PFSK-1 (cell line): ENCODE results near the gene SVIL.

ENCODE experiments used
- FOXP2 ChIP-seq: optimal IDR thresholded peaks from 2 replicates; pipeline ENCODE3; 2011; ENCODE audit warnings: borderline replicate concordance, control low read depth, inconsistent platforms; ENCODE audit not compliant: insufficient read depth; ENCODE audit errors: extremely low read length, extremely low read depth
- POLR2AphosphoS5 ChIP-seq: IDR thresholded peaks from 2 replicates; pipeline ENCODE4 v1.6.1; 2012; ENCODE audit warnings: low read depth, mild to moderate bottlenecking, control low read depth, low read length, moderate library complexity
- SIN3A ChIP-seq: IDR thresholded peaks from 2 replicates; pipeline ENCODE4 v1.6.1; 2012; ENCODE audit warnings: mild to moderate bottlenecking, low read length, moderate library complexity, borderline replicate concordance; ENCODE audit not compliant: insufficient read depth
- TAF1 ChIP-seq: IDR thresholded peaks from 2 replicates; pipeline ENCODE4 v1.6.1; 2012; ENCODE audit warnings: low read length, control low read depth, borderline replicate concordance; ENCODE audit not compliant: insufficient read depth
- TF ChIP-seq, protein P1 (sequence below), 2 experiments: IDR thresholded peaks; 2 replicates each; pipeline versions ENCODE4 v1.6.1 to v1.8.0; 2011 to 2012; ENCODE audit warnings: low read depth in 2 of 2, low read length in 2 of 2, control low read depth in 1 of 2, inconsistent platforms in 1 of 2, mild to moderate bottlenecking in 1 of 2, moderate library complexity in 1 of 2; ENCODE audit not compliant: insufficient read depth in 1 of 2

Gene SVIL

GRCh38 chr10:29512425-29512974, 122.3 kb downstream of the SVIL start:
- TF ChIP-seq TAF1 (no peak), POLR2AphosphoS5 (no peak), SIN3A (no peak), FOXP2 (no peak)
- TF ChIP-seq, protein P1, sequence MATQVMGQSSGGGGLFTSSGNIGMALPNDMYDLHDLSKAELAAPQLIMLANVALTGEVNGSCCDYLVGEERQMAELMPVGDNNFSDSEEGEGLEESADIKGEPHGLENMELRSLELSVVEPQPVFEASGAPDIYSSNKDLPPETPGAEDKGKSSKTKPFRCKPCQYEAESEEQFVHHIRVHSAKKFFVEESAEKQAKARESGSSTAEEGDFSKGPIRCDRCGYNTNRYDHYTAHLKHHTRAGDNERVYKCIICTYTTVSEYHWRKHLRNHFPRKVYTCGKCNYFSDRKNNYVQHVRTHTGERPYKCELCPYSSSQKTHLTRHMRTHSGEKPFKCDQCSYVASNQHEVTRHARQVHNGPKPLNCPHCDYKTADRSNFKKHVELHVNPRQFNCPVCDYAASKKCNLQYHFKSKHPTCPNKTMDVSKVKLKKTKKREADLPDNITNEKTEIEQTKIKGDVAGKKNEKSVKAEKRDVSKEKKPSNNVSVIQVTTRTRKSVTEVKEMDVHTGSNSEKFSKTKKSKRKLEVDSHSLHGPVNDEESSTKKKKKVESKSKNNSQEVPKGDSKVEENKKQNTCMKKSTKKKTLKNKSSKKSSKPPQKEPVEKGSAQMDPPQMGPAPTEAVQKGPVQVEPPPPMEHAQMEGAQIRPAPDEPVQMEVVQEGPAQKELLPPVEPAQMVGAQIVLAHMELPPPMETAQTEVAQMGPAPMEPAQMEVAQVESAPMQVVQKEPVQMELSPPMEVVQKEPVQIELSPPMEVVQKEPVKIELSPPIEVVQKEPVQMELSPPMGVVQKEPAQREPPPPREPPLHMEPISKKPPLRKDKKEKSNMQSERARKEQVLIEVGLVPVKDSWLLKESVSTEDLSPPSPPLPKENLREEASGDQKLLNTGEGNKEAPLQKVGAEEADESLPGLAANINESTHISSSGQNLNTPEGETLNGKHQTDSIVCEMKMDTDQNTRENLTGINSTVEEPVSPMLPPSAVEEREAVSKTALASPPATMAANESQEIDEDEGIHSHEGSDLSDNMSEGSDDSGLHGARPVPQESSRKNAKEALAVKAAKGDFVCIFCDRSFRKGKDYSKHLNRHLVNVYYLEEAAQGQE (IDR thresholded peaks at IDR 0.05; ENCODE audit: insufficient read depth in 1 of 2, low read depth in 2 of 2, low read length in 2 of 2), result no peak

- TF ChIP-seq FOXP2, result no peak
- TF ChIP-seq TAF1, result no peak
- TF ChIP-seq POLR2AphosphoS5, result no peak
- TF ChIP-seq, protein P1 (IDR thresholded peaks at IDR 0.05; ENCODE audit: insufficient read depth in 1 of 2, low read depth in 2 of 2, low read length in 2 of 2), result no peak
- no peak for TF ChIP-seq SIN3A
Measured at GRCh38 chr10:29508554-29509244, 126.1 kb downstream of the SVIL start.

GRCh38 chr10:29502351-29502750, 132.4 kb downstream of the SVIL start:
- TF ChIP-seq, protein P1 (IDR thresholded peaks at IDR 0.05; ENCODE audit: insufficient read depth in 1 of 2, low read depth in 2 of 2, low read length in 2 of 2), result no peak
- no peak for TF ChIP-seq POLR2AphosphoS5
- no peak for TF ChIP-seq FOXP2
- TF ChIP-seq TAF1, result no peak
- no peak for TF ChIP-seq SIN3A

- TF ChIP-seq TAF1 (no peak), FOXP2 (no peak), SIN3A (no peak), POLR2AphosphoS5 (no peak)
- TF ChIP-seq, protein P1 (IDR thresholded peaks at IDR 0.05; ENCODE audit: insufficient read depth in 1 of 2, low read depth in 2 of 2, low read length in 2 of 2), result no peak
Measured at GRCh38 chr10:29501692-29502091, 133.1 kb downstream of the SVIL start.

- TF ChIP-seq SIN3A (no peak), FOXP2 (no peak), TAF1 (no peak), POLR2AphosphoS5 (no peak)
- TF ChIP-seq, protein P1 (IDR thresholded peaks at IDR 0.05; ENCODE audit: insufficient read depth in 1 of 2, low read depth in 2 of 2, low read length in 2 of 2), result no peak
Measured at GRCh38 chr10:29499993-29500537, 134.7 kb downstream of the SVIL start.
